HepG2 (cell line): ENCODE data around the gene ZNF670. TPM values are rescaled to one million over a fixed set of nuclear protein-coding genes. Genes with fewer than 3 reads are reported as not detected.

Experiments used
- FIP1L1 ChIP-seq: fragments of 200-400 bp; formaldehyde crosslinking; IDR thresholded peaks from 2 replicates; pipeline ENCODE4 v1.6.1; 2018; ENCODE audit warnings: low read depth, mild to moderate bottlenecking, low read length, moderate library complexity, borderline replicate concordance; ENCODE audit not compliant: insufficient read depth
- ISL2 ChIP-seq: sonication (generic); formaldehyde crosslinking; IDR thresholded peaks from 2 replicates; pipeline ENCODE4 v1.5.0; 2020; ENCODE audit warnings: missing genetic modification reagents
- KDM3A ChIP-seq: IDR thresholded peaks from 2 replicates; pipeline ENCODE4 v1.6.1; 2018; ENCODE audit warnings: low read depth, missing compliant biosample characterization
- NR2F6 ChIP-seq, 2 experiments: IDR thresholded peaks; 2 replicates each; pipeline ENCODE4 v1.6.1; 2016; ENCODE audit warnings: antibody characterized with exemption in 1 of 2, mild to moderate bottlenecking in 1 of 2
- RBAK ChIP-seq: sonication (generic); formaldehyde crosslinking; IDR thresholded peaks from 2 replicates; pipeline ENCODE4 v1.5.1; 2020; ENCODE audit warnings: mild to moderate bottlenecking, missing genetic modification reagents
- SRSF9 ChIP-seq: fragments of 200-400 bp; formaldehyde crosslinking; IDR thresholded peaks from 2 replicates; pipeline ENCODE4 v1.6.1; 2018; ENCODE audit warnings: borderline replicate concordance, mild to moderate bottlenecking, low read depth, low read length; ENCODE audit not compliant: insufficient read depth, poor library complexity, severe bottlenecking
- TOE1 ChIP-seq: sonication (generic); formaldehyde crosslinking; IDR thresholded peaks from 2 replicates; pipeline ENCODE4 v1.4.0; 2020; ENCODE audit warnings: mild to moderate bottlenecking, missing genetic modification reagents
- ZBTB8A ChIP-seq: sonication (generic); formaldehyde crosslinking; IDR thresholded peaks from 2 replicates; pipeline ENCODE4 v1.4.0; 2020; ENCODE audit warnings: mild to moderate bottlenecking, low read depth, missing genetic modification reagents, borderline replicate concordance
- ZNF230 ChIP-seq: sonication (generic); formaldehyde crosslinking; IDR thresholded peaks from 2 replicates; pipeline ENCODE4 v1.4.0; 2020; ENCODE audit warnings: mild to moderate bottlenecking, missing genetic modification reagents
- ZNF660 ChIP-seq: sonication (generic); formaldehyde crosslinking; IDR thresholded peaks from 2 replicates; pipeline ENCODE4 v1.5.1; 2020; ENCODE audit warnings: mild to moderate bottlenecking, low read depth, missing genetic modification reagents, borderline replicate concordance
- ZNF790 ChIP-seq: sonication (generic); formaldehyde crosslinking; IDR thresholded peaks from 2 replicates; pipeline ENCODE4 v1.8.0; 2022; ENCODE audit warnings: missing genetic modification reagents, mild to moderate bottlenecking, borderline replicate concordance
- ZSCAN21 ChIP-seq: sonication (generic); formaldehyde crosslinking; IDR thresholded peaks from 2 replicates; pipeline ENCODE4 v1.8.0; 2022; ENCODE audit warnings: mild to moderate bottlenecking, missing genetic modification reagents, moderate library complexity, borderline replicate concordance
- ZSCAN31 ChIP-seq: sonication (generic); formaldehyde crosslinking; IDR thresholded peaks from 2 replicates; pipeline ENCODE4 v1.5.0; 2020; ENCODE audit warnings: low read depth, mild to moderate bottlenecking, missing genetic modification reagents
- polyA plus RNA-seq, 8 experiments: library from polyadenylated mRNA; depleted of rRNA in 3 of 8; stranded (reverse) in 7 of 8; unstranded in 1 of 8; fragments of >200 nt; fragmentation: Illumina TruSeq in 4 of 8; extraction: Trizol in 4 of 8; gene quantifications; 2 replicates each; pipeline versions ENCODE4 v1.2.1 to v1.2.3, GENCODE V29; 2011 to 2016; ENCODE audit warnings: low read depth in 4 of 8, missing spikeins in 1 of 8, mixed read lengths in 1 of 8; ENCODE audit not compliant: insufficient read depth in 1 of 8
- total RNA-seq, 5 experiments: library from RNA; depleted of rRNA; stranded (reverse); fragments of >200 nt; fragmentation: Illumina TruSeq; extraction: Trizol; gene quantifications; 2 replicates each; pipeline ENCODE4 v1.2.3, GENCODE V29; 2016; ENCODE audit warnings: low read depth in 1 of 5
- TF ChIP-seq, protein P1 (sequence below): sonication (generic); formaldehyde crosslinking; IDR thresholded peaks from 2 replicates; pipeline ENCODE4 v1.4.0; 2020; ENCODE audit warnings: missing genetic modification reagents
- TF ChIP-seq, protein P2 (sequence below): sonication (generic); formaldehyde crosslinking; IDR thresholded peaks from 2 replicates; pipeline ENCODE4 v1.9.0; 2022; ENCODE audit warnings: missing genetic modification reagents, mild to moderate bottlenecking, borderline replicate concordance
- TF ChIP-seq, protein P3 (sequence below): sonication (generic); formaldehyde crosslinking; IDR thresholded peaks from 2 replicates; pipeline ENCODE4 v1.5.0; 2020; ENCODE audit warnings: mild to moderate bottlenecking, missing genetic modification reagents, borderline replicate concordance

Gene ZNF670
- total and polyA plus RNA-seq, 2 of the 13 experiments (the other 11 are each of a cell fraction or from before 2014, with no cell fraction given) = 4.2 to 10.9 TPM

DNA sequence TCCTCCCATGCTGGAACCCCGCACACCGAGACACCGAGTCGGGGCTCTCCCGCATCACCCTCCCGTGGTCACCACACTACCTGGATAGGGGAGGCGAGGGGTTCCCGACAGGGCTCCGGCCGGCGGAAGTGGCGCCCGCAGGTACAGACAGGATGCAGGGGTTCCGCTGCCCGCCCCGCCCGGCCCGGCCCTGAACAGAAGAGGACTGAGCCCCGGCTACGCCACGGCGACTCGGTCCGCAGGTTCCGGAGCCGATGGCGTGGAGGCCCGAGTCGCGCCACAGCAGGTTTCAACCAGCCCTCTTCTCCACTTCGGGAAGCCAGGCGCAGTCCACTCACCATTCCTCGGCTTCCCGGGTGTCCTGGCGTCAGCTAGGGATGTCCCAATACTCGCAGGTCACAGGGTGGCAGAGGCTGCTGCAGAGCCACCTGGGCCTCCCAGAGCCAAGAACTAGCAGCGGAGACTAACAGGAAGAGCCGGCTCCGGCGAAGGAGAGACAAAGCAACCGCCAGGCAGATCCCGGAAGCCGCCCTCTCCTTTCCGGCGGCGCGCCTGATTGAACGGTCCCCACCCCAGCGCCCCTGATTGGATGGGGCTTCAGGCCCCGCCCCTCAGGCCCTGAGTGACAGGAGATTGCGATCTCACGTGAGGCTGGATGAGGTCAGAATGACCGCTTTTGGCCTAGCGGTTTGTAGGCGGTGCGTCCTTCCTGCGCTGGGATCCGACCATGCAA, 25.4 kb upstream of the ZNF670 start, which contains the start of gene ZNF669 (continued):
- TF ChIP-seq, protein P1, sequence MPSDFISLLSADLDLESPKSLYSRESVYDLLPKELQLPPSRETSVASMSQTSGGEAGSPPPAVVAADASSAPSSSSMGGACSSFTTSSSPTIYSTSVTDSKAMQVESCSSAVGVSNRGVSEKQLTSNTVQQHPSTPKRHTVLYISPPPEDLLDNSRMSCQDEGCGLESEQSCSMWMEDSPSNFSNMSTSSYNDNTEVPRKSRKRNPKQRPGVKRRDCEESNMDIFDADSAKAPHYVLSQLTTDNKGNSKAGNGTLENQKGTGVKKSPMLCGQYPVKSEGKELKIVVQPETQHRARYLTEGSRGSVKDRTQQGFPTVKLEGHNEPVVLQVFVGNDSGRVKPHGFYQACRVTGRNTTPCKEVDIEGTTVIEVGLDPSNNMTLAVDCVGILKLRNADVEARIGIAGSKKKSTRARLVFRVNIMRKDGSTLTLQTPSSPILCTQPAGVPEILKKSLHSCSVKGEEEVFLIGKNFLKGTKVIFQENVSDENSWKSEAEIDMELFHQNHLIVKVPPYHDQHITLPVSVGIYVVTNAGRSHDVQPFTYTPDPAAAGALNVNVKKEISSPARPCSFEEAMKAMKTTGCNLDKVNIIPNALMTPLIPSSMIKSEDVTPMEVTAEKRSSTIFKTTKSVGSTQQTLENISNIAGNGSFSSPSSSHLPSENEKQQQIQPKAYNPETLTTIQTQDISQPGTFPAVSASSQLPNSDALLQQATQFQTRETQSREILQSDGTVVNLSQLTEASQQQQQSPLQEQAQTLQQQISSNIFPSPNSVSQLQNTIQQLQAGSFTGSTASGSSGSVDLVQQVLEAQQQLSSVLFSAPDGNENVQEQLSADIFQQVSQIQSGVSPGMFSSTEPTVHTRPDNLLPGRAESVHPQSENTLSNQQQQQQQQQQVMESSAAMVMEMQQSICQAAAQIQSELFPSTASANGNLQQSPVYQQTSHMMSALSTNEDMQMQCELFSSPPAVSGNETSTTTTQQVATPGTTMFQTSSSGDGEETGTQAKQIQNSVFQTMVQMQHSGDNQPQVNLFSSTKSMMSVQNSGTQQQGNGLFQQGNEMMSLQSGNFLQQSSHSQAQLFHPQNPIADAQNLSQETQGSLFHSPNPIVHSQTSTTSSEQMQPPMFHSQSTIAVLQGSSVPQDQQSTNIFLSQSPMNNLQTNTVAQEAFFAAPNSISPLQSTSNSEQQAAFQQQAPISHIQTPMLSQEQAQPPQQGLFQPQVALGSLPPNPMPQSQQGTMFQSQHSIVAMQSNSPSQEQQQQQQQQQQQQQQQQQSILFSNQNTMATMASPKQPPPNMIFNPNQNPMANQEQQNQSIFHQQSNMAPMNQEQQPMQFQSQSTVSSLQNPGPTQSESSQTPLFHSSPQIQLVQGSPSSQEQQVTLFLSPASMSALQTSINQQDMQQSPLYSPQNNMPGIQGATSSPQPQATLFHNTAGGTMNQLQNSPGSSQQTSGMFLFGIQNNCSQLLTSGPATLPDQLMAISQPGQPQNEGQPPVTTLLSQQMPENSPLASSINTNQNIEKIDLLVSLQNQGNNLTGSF (CRISPR knock-in tag) = no peak
- TF ChIP-seq NR2F6 (IDR thresholded peaks at IDR 0.05) (0 out of 2 replicates have a peak, but pooled peaks have one; percentile 14), NR2F6 (CRISPR knock-in tag; IDR thresholded peaks at IDR 0.05) (peak; percentile 55; the same call in 1 of the 2 replicates), ISL2 (CRISPR knock-in tag) (peak; percentile 45; the same call in 1 of the 2 replicates), ZNF790 (CRISPR knock-in tag) (no peak), ZSCAN31 (peak; percentile 92), ZSCAN21 (0 out of 2 replicates have a peak, but pooled peaks have one; percentile 47), KDM3A (CRISPR knock-in tag) (peak; percentile 65; the same call in 1 of the 2 replicates), TOE1 (CRISPR knock-in tag) (no peak), ZBTB8A (CRISPR knock-in tag) (no peak), RBAK (CRISPR knock-in tag) (no peak), ZNF230 (no peak), FIP1L1 (no peak), SRSF9 (no peak), ZNF660 (CRISPR knock-in tag) (no peak)
- TF ChIP-seq, protein P2, sequence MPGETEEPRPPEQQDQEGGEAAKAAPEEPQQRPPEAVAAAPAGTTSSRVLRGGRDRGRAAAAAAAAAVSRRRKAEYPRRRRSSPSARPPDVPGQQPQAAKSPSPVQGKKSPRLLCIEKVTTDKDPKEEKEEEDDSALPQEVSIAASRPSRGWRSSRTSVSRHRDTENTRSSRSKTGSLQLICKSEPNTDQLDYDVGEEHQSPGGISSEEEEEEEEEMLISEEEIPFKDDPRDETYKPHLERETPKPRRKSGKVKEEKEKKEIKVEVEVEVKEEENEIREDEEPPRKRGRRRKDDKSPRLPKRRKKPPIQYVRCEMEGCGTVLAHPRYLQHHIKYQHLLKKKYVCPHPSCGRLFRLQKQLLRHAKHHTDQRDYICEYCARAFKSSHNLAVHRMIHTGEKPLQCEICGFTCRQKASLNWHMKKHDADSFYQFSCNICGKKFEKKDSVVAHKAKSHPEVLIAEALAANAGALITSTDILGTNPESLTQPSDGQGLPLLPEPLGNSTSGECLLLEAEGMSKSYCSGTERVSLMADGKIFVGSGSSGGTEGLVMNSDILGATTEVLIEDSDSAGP (CRISPR knock-in tag) = peak; percentile 86; the same call in 1 of the 2 replicates
- TF ChIP-seq, protein P3, sequence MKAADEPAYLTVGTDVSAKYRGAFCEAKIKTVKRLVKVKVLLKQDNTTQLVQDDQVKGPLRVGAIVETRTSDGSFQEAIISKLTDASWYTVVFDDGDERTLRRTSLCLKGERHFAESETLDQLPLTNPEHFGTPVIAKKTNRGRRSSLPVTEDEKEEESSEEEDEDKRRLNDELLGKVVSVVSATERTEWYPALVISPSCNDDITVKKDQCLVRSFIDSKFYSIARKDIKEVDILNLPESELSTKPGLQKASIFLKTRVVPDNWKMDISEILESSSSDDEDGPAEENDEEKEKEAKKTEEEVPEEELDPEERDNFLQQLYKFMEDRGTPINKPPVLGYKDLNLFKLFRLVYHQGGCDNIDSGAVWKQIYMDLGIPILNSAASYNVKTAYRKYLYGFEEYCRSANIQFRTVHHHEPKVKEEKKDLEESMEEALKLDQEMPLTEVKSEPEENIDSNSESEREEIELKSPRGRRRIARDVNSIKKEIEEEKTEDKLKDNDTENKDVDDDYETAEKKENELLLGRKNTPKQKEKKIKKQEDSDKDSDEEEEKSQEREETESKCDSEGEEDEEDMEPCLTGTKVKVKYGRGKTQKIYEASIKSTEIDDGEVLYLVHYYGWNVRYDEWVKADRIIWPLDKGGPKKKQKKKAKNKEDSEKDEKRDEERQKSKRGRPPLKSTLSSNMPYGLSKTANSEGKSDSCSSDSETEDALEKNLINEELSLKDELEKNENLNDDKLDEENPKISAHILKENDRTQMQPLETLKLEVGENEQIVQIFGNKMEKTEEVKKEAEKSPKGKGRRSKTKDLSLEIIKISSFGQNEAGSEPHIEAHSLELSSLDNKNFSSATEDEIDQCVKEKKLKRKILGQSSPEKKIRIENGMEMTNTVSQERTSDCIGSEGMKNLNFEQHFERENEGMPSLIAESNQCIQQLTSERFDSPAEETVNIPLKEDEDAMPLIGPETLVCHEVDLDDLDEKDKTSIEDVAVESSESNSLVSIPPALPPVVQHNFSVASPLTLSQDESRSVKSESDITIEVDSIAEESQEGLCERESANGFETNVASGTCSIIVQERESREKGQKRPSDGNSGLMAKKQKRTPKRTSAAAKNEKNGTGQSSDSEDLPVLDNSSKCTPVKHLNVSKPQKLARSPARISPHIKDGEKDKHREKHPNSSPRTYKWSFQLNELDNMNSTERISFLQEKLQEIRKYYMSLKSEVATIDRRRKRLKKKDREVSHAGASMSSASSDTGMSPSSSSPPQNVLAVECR (CRISPR knock-in tag) = peak; percentile 97
